Endothelial cell (in vitro differentiated cells): ENCODE measurements around the gene CAMTA1. TPM values are rescaled to one million over a fixed set of nuclear protein-coding genes. Genes with fewer than 3 reads are reported as not detected.

Source experiments
- DNase-seq: peaks from one replicate; pipeline ENCODE4 v3.0.0; 2021; ENCODE audit warnings: low spot score
- H3K27ac Mint-ChIP-seq: one replicate; pipeline ENCODE4 v1.8.0; 2021; ENCODE audit warnings: mixed read lengths, inconsistent platforms; ENCODE audit not compliant: unreplicated experiment
- H3K27me3 Mint-ChIP-seq: one replicate; pipeline ENCODE4 v1.8.0; 2021; ENCODE audit warnings: mild to moderate bottlenecking, moderate library complexity, mixed read lengths, inconsistent platforms; ENCODE audit not compliant: unreplicated experiment
- H3K36me3 Mint-ChIP-seq: one replicate; pipeline ENCODE4 v1.8.0; 2021; ENCODE audit warnings: mild to moderate bottlenecking, low read depth, mixed read lengths, inconsistent platforms; ENCODE audit not compliant: unreplicated experiment
- H3K4me1 Mint-ChIP-seq: one replicate; pipeline ENCODE4 v1.8.0; 2021; ENCODE audit warnings: mild to moderate bottlenecking, mixed read lengths, inconsistent platforms; ENCODE audit not compliant: unreplicated experiment
- H3K4me3 Mint-ChIP-seq: one replicate; pipeline ENCODE4 v1.8.0; 2021; ENCODE audit warnings: mild to moderate bottlenecking, mixed read lengths, inconsistent platforms; ENCODE audit not compliant: unreplicated experiment
- H3K9me3 Mint-ChIP-seq: one replicate; pipeline ENCODE4 v1.8.0; 2021; ENCODE audit warnings: mixed read lengths, inconsistent platforms; ENCODE audit not compliant: unreplicated experiment
- total RNA-seq: library from RNA; stranded (reverse); fragmentation: NEBNext Ultra II Directional; extraction: Animal tissue kit (Norgen Biotek cat#: 25700); gene quantifications from one replicate; pipeline ENCODE4 v1.2.1, GENCODE V29; 2021; ENCODE audit not compliant: unreplicated experiment
- TF ChIP-seq, protein P1 (sequence below): fragments of 200-600 bp; sonication (generic); IDR thresholded peaks from one replicate; pipeline ENCODE4 v1.5.0; 2021; ENCODE audit warnings: antibody characterized with exemption; ENCODE audit not compliant: unreplicated experiment

CAMTA1 gene
- total RNA-seq, 1 donor from 2014 or later: 87.3 TPM

DNA sequence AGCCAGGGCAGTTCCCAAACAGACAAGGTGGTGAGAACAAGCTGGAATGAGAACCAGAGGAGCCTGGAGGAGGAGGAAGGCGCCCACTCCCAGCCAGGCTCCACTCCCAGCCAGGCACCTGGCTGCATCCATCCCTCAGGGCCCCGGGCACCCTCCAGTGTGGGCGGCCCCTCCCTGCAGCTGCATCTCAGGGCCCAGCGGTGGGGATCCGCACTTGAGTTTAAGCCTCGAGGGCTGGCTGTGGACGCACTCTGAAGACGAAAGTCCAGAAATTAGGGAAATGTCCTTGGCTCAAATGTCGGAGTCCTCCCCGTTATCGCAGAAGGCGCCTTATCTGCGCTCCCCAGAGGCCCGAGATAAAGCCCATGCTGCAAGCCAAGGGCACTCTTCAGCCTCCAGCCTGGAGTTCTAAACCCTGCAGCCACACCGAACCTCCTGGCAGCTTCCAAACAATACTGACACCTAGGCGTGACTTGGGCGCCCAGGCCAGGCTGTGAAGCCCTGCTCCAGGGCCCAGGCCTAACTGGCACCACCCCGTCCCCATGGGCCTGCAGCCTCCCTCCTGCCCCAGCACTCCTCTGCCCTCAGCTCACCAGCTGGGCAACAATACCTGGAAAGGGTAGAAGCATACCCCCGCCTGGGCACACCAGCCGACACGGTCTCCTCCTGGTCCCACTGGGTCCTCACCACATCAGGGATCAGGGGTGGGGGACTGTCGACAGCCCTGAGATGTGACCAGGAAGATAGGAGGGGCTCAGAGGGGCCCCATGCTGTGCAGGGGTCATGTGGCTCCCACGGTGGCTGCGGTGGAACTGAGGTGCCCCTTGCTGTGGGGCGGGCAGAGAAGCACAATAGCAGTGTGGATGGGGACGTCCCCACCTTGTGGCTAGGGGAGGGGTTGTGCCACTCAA, 801.0 kb downstream of the CAMTA1 start:
- no peaks in the 10 kb centered on the region for H3K36me3 Mint-ChIP-seq

DNA sequence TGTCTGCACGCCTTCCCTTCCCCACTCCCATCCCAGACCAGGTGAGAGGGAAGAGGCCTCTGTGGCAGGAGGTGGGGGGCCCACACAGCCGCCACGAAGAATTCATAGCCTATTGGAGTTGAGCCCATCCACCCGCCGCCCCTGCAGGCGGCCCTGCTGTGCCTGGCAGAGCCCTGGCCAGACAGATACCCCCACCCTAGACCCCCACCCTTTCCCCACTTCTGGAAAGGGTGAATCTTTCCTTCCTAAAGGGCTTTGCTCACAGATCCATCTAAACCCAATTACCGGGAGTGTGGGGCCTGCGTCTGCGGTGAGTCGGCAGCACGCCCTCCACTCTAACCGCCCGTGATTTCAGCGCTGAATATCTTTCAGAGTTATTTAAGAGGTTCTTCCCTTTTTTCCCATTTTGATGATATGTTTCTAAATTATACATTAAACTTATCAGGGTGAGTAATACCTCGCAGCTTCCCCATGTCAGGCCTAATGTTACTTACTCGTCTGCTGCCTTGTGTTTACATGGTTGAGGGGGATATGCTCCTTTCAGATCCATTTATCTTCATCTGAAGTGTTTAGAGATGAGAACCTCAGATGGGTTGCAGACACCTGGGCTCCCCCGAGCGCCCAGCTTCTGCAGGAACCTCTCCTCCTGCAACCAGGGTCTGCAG, 802.0 kb downstream of the CAMTA1 start:
- Mint-ChIP-seq H3K9me3 (no peaks in the 10 kb centered on the region), H3K4me3 (no peak overlapping the region), H3K4me1 (no peaks in the 10 kb centered on the region), H3K27ac (no peak overlapping the region), H3K36me3 (no peaks in the 10 kb centered on the region), H3K27me3 (peaks cover 3% of the 10 kb centered on the region)
- no peak for DNase-seq
- TF ChIP-seq, protein P1, sequence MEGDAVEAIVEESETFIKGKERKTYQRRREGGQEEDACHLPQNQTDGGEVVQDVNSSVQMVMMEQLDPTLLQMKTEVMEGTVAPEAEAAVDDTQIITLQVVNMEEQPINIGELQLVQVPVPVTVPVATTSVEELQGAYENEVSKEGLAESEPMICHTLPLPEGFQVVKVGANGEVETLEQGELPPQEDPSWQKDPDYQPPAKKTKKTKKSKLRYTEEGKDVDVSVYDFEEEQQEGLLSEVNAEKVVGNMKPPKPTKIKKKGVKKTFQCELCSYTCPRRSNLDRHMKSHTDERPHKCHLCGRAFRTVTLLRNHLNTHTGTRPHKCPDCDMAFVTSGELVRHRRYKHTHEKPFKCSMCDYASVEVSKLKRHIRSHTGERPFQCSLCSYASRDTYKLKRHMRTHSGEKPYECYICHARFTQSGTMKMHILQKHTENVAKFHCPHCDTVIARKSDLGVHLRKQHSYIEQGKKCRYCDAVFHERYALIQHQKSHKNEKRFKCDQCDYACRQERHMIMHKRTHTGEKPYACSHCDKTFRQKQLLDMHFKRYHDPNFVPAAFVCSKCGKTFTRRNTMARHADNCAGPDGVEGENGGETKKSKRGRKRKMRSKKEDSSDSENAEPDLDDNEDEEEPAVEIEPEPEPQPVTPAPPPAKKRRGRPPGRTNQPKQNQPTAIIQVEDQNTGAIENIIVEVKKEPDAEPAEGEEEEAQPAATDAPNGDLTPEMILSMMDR: no peak

More for the DNA sequence above, 801.0 kb downstream of the CAMTA1 start:
- TF ChIP-seq, protein P1: no peak
- H3K4me3 Mint-ChIP-seq: no peak overlapping the region
- DNase-seq: no peak
- H3K27ac Mint-ChIP-seq: no peak overlapping the region
- H3K27me3 Mint-ChIP-seq: peaks cover 3% of the 10 kb centered on the region
- H3K4me1 Mint-ChIP-seq: no peaks in the 10 kb centered on the region
- H3K9me3 Mint-ChIP-seq: no peaks in the 10 kb centered on the region

DNA sequence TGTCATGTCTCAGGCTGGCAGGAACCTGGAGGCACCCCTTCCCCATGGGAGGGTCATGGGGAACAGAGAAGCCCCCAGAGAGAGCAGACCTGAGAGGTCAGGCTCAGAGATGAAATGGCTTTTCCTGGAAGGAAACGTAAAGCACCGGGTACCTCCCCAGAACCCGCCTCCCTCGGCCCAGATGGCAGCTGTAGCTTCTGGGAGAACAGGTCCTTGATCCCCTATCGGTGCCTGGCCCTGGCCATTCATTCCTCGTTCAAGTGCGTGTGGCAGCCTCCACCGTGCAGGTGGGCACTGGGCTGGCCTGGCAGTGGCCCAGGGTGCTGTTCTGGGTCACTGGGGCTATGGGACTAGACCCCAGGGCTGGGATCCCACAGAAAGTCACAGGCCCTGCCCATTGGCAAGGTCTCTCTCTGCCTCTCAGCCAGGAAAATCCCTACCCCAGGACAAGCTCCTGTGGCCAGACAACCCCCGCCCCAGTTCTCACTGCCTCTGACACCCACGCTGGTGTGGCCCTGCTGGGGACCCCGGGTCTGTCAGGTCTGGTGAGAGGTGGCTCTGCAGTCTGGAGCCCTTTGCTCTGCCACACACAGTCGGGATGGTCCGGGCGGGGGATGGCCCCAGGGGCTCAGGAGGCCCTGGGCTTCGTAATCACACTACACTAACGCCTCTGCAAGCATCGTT, 802.7 kb downstream of the CAMTA1 start:
- Mint-ChIP-seq H3K36me3 (no peaks in the 10 kb centered on the region), H3K27me3 (peaks cover 3% of the 10 kb centered on the region), H3K4me3 (no peak overlapping the region), H3K9me3 (no peaks in the 10 kb centered on the region), H3K27ac (no peak overlapping the region), H3K4me1 (no peaks in the 10 kb centered on the region)
- DNase-seq: no peak
- TF ChIP-seq, protein P1: no peak

DNA sequence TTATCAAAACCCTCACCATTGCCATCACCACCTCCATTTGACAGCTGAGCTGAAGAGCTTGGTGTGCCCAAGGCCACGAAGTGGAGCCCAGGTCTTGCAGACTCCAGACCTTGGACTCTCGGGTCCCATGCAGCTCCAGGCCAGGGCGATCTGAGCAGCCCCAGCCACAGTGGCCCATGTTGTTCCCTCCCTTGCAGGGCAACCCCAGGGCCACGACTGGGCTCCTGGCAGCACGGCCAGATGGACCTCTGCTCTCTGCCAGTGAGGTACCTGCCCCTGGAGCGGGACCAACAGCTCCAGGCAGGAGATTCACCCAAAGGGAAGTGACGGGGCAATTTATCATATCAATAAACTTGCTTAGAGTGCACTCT, 803.2 kb downstream of the CAMTA1 start:
- DNase-seq: no peak
- H3K9me3 Mint-ChIP-seq: no peaks in the 10 kb centered on the region
- H3K27me3 Mint-ChIP-seq: peaks cover 3% of the 10 kb centered on the region
- no peak overlapping the region for H3K4me3 Mint-ChIP-seq
- TF ChIP-seq, protein P1: no peak
- no peaks in the 10 kb centered on the region for H3K4me1 Mint-ChIP-seq
- H3K36me3 Mint-ChIP-seq: no peaks in the 10 kb centered on the region
- no peak overlapping the region for H3K27ac Mint-ChIP-seq
